ENCODE data around the gene PTPRCAP.

PTPRCAP gene

DNA sequence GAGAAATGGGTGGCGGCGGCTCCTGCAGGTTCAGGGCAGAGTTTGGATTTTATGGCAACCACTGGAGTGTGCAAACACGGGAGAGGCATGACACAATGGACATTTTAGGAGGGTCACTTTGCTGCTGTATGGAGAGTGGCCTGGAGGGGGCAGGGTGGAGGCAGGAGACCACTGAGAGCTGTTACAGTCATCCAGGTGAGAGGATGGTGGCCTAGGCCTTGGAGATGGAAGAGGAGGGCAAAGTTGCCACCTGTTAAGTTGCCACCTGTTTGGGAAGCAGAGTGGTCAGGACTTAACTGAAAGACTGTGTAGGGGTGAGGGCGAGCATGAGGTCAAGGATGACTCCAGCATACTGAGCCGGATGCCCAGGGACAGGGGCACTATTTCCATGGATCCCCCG lies 48.0 kb downstream of the PTPRCAP start:
- no peak for DNase-seq (ENCODE audit: low read depth)
- TF ChIP-seq, protein P1, sequence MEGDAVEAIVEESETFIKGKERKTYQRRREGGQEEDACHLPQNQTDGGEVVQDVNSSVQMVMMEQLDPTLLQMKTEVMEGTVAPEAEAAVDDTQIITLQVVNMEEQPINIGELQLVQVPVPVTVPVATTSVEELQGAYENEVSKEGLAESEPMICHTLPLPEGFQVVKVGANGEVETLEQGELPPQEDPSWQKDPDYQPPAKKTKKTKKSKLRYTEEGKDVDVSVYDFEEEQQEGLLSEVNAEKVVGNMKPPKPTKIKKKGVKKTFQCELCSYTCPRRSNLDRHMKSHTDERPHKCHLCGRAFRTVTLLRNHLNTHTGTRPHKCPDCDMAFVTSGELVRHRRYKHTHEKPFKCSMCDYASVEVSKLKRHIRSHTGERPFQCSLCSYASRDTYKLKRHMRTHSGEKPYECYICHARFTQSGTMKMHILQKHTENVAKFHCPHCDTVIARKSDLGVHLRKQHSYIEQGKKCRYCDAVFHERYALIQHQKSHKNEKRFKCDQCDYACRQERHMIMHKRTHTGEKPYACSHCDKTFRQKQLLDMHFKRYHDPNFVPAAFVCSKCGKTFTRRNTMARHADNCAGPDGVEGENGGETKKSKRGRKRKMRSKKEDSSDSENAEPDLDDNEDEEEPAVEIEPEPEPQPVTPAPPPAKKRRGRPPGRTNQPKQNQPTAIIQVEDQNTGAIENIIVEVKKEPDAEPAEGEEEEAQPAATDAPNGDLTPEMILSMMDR (conservative IDR thresholded peaks at IDR 0.05; ENCODE audit: low read depth, low read length), result peak; percentile 72
- H3K4me3 ChIP-seq (ENCODE audit: low read depth, low read length), result no peak overlapping the region

DNA sequence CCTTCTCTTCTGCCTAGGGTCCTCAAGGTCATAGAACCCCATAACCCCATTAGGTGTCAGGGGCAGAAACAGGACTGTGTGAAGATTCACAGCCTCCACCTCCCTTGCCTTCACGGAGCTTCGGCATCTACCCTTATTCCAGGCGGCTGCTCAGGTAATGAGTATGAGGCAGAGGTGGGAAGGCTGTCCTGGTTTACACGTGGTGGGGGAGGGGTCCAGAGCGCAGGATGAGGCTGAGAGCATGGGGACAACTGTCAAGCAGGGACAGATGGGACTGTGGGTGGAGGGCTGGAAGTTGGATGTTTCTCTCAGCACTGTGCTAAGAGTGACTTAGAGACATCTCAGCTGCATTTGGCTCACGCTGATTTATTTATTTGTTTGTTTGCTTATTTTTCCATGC lies 50.0 kb downstream of the PTPRCAP start:
- TF ChIP-seq, protein P1 (conservative IDR thresholded peaks at IDR 0.05; ENCODE audit: low read depth, low read length), result no peak
- no peak for DNase-seq (ENCODE audit: low read depth)
- H3K4me3 ChIP-seq (ENCODE audit: low read depth, low read length), result no peak overlapping the region

DNA sequence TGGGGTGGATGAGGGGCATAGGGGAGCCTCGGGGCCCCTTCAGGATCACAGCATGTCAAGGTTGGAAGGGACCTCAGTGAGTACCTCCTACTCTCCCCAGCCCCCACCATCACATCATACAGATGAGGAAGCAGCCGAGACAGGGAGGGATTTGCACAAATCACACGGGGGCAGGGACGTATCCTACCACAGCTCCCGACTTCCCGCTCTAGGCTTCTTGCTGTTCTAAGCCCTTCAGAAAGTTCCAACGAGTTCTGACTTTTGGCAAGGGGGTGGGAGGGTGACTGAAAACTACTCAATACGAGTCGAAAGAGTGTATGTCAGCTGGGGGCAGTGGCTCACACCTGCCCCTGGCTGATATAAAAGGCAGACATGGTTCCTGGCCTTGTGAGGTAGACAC lies 50.4 kb downstream of the PTPRCAP start:
- DNase-seq (ENCODE audit: low read depth), result no peak
- TF ChIP-seq, protein P1 (conservative IDR thresholded peaks at IDR 0.05; ENCODE audit: low read depth, low read length), result no peak
- H3K4me3 ChIP-seq (ENCODE audit: low read depth, low read length), result no peak overlapping the region
